ENCODE results near the gene HOXA13. TPM values are rescaled to one million over a fixed set of nuclear protein-coding genes. Genes with fewer than 3 reads are reported as not detected.
A peak's percentile ranks its signal among the peaks of the same experiment; 100 is the strongest.

The HOXA13 gene
- polyA plus RNA-seq, 1 of the 3 experiments (the other 2 are of a cell fraction): not detected

GRCh38 chr7:27179503-27180430, 20.1 kb downstream of the HOXA13 start:
- Histone ChIP-seq H3K36me3 (replicated peaks in 1 of 2; ENCODE audit: control insufficient read depth in 1 of 2, insufficient read depth in 2 of 2, low read length in 1 of 2) (no peaks in the 10 kb centered on the region), H3K4me1 (ENCODE audit: control insufficient read depth in 1 of 2, insufficient read depth in 2 of 2, low read depth in 1 of 2, low read length in 1 of 2) (peaks cover 4 to 10% of the 10 kb centered on the region in 2 experiments; a peak in 1 of 4 replicates), H4K20me1 (ENCODE audit: insufficient read depth) (no peaks in the 10 kb centered on the region), H3K27ac (ENCODE audit: low read depth in 2 of 2, low read length in 1 of 2) (no peak overlapping the region), H3K79me2 (ENCODE audit: insufficient read depth) (no peaks in the 10 kb centered on the region), H3K4me3 (ENCODE audit: low read depth in 2 of 2, low read length in 1 of 2) (peak overlapping the region; percentile 5 to 36; a peak in 2 of 4 replicates), H3K27me3 (ENCODE audit: insufficient read depth) (peaks cover 97% of the 10 kb centered on the region), H3F3A (replicated peaks; ENCODE audit: insufficient read depth) (no peaks in the 10 kb centered on the region), H3K9ac (no peak overlapping the region), H3K9me2 (no peaks in the 10 kb centered on the region), H3K9me3 (no peaks in the 10 kb centered on the region), H2AFZ (ENCODE audit: low read depth) (no peak overlapping the region), H3K4me2 (peak overlapping the region; percentile 56)
- DNase-seq: peak; percentile 93
- 10% methylated on average over 48 of the region's 56 CpGs for WGBS (ENCODE audit: low lambda C conversion rate)
- TF ChIP-seq TEAD4 (IDR thresholded peaks at IDR 0.05; ENCODE audit: borderline replicate concordance, insufficient read depth): no peak
- no peak for TF ChIP-seq FOXM1 (IDR thresholded peaks at IDR 0.05; ENCODE audit: low read depth)
- peak; percentile 100 for TF ChIP-seq CTCF (IDR thresholded peaks at IDR 0.05)
- peak; percentile 37 for TF ChIP-seq SMC3 (IDR thresholded peaks at IDR 0.05; ENCODE audit: low read depth, low read length)
- TF ChIP-seq EZH2phosphoT487 (IDR thresholded peaks at IDR 0.05; ENCODE audit: borderline replicate concordance, low read depth): peak; percentile 91
- no peak for TF ChIP-seq MEF2A (IDR thresholded peaks at IDR 0.05; ENCODE audit: borderline replicate concordance, low read depth)
- POLR2A ChIA-PET: interaction anchor here (0.7 kb wide), 1 partner anchor 753 kb away, joined by 3 read pairs; no protein-coding TSS in a partner anchor
- CTCF ChIA-PET: interaction anchor here (0.6 to 12.3 kb wide), 72 partner anchors 10 to 1325 kb away, joined by 3 to 205 read pairs (median 3); partner anchors contain the start of genes EVX1, HOXA11, HOXA13 and HOXA3

- CTCF ChIA-PET: interaction anchor here (0.6 to 12.3 kb wide), 51 partner anchors 11 to 1324 kb away, joined by 3 to 205 read pairs (median 4); partner anchors contain the start of genes EVX1, HOXA11, HOXA13 and HOXA3
- no peak for TF ChIP-seq EZH2phosphoT487 (IDR thresholded peaks at IDR 0.05; ENCODE audit: borderline replicate concordance, low read depth)
- TF ChIP-seq PBX3 (IDR thresholded peaks at IDR 0.05): no peak
- TF ChIP-seq RAD21 (IDR thresholded peaks at IDR 0.05; ENCODE audit: low read length): no peak
- TF ChIP-seq CHD2 (IDR thresholded peaks at IDR 0.05; ENCODE audit: low read length, partially characterized antibody): no peak
- TF ChIP-seq RXRA (IDR thresholded peaks at IDR 0.05; ENCODE audit: borderline replicate concordance, low read depth): no peak
- TF ChIP-seq SMC3 (IDR thresholded peaks at IDR 0.05; ENCODE audit: low read depth, low read length): no peak
- TF ChIP-seq USF1 (IDR thresholded peaks at IDR 0.05; ENCODE audit: borderline replicate concordance, low read depth): no peak
- no peak for TF ChIP-seq YY1 (IDR thresholded peaks at IDR 0.05; ENCODE audit: low read depth)
- TF ChIP-seq REST (IDR thresholded peaks at IDR 0.05; ENCODE audit: low read depth, low read length): no peak
- no peak for TF ChIP-seq TAF1 (IDR thresholded peaks at IDR 0.05; ENCODE audit: borderline replicate concordance, low read depth, low read length)
- no peak for TF ChIP-seq CTCF (IDR thresholded peaks at IDR 0.05)
These were observed 20.9 kb downstream of the HOXA13 start for GRCh38 chr7:27179030-27179429.

More at GRCh38 chr7:27179030-27179429, 20.9 kb downstream of the HOXA13 start:
- POLR2A ChIA-PET: no interaction called here
- 39% methylated on average over 14 of the region's 14 CpGs for WGBS (ENCODE audit: low lambda C conversion rate)
- H3K79me2 ChIP-seq (ENCODE audit: insufficient read depth): no peaks in the 10 kb centered on the region
- no peaks in the 10 kb centered on the region for H3F3A ChIP-seq (replicated peaks; ENCODE audit: insufficient read depth)
- DNase-seq: no peak
- no peaks in the 10 kb centered on the region for H3K9me3 ChIP-seq
- peaks cover 97% of the 10 kb centered on the region for H3K27me3 ChIP-seq (ENCODE audit: insufficient read depth)
- no peak overlapping the region; the same call in 1 of the 2 replicates for H3K4me2 ChIP-seq
- no peaks in the 10 kb centered on the region for H3K36me3 ChIP-seq (replicated peaks in 1 of 2; ENCODE audit: control insufficient read depth in 1 of 2, insufficient read depth in 2 of 2, low read length in 1 of 2)
- no peak overlapping the region for H2AFZ ChIP-seq (ENCODE audit: low read depth)
- no peak overlapping the region for H3K9ac ChIP-seq
- no peak overlapping the region for H3K27ac ChIP-seq (ENCODE audit: low read depth in 2 of 2, low read length in 1 of 2)
- H3K9me2 ChIP-seq: no peaks in the 10 kb centered on the region
- H3K4me3 ChIP-seq (ENCODE audit: low read depth in 2 of 2, low read length in 1 of 2): no peak overlapping the region
- H4K20me1 ChIP-seq (ENCODE audit: insufficient read depth): no peaks in the 10 kb centered on the region
- H3K4me1 ChIP-seq (ENCODE audit: control insufficient read depth in 1 of 2, insufficient read depth in 2 of 2, low read depth in 1 of 2, low read length in 1 of 2): peaks cover 3 to 7% of the 10 kb centered on the region in 2 experiments; a peak in 1 of 4 replicates

Measured in SK-N-SH (cell line).